Measurements from ENCODE around the gene TMEM131. TPM values are rescaled to one million over a fixed set of nuclear protein-coding genes. Genes with fewer than 3 reads are reported as not detected.

The TMEM131 gene
- total RNA-seq, 1 donor from 2014 or later = 35.4 TPM

- Histone ChIP-seq H3K36me3 (no peaks in the 10 kb centered on the region), H3K27ac (no peak overlapping the region), H3K4me3 (no peak overlapping the region), H3K27me3 (no peaks in the 10 kb centered on the region), H3K4me1 (no peaks in the 10 kb centered on the region), H3K9me3 (no peaks in the 10 kb centered on the region)
- no peak for TF ChIP-seq POLR2A (IDR thresholded peaks at IDR 0.05)
- TF ChIP-seq CTCF (IDR thresholded peaks at IDR 0.05) = no peak
- TF ChIP-seq POLR2AphosphoS5 (IDR thresholded peaks at IDR 0.05; ENCODE audit: insufficient read depth in 1 of 2, low read depth in 1 of 2) = no peak
- no peak for DNase-seq (ENCODE audit: extremely low spot score in 2 of 2)
- intact Hi-C loops (cut with DNase I) = no loop called here
Measured at GRCh38 chr2:98039085-98039756, 43.5 kb upstream of the TMEM131 start.

GRCh38 chr2:98037666-98038336 lies 42.1 kb upstream of the TMEM131 start:
- no peak for DNase-seq (ENCODE audit: extremely low spot score in 2 of 2)
- Histone ChIP-seq H3K27ac (no peak overlapping the region), H3K9me3 (no peaks in the 10 kb centered on the region), H3K27me3 (no peaks in the 10 kb centered on the region), H3K36me3 (no peaks in the 10 kb centered on the region), H3K4me1 (no peaks in the 10 kb centered on the region), H3K4me3 (no peak overlapping the region)
- TF ChIP-seq POLR2A (IDR thresholded peaks at IDR 0.05) (no peak), POLR2AphosphoS5 (IDR thresholded peaks at IDR 0.05; ENCODE audit: insufficient read depth in 1 of 2, low read depth in 1 of 2) (no peak), CTCF (IDR thresholded peaks at IDR 0.05) (no peak)
- intact Hi-C loops (cut with DNase I) = no loop called here

- Histone ChIP-seq H3K9me3 (no peaks in the 10 kb centered on the region), H3K4me1 (no peaks in the 10 kb centered on the region), H3K27ac (no peak overlapping the region), H3K36me3 (no peaks in the 10 kb centered on the region), H3K27me3 (no peaks in the 10 kb centered on the region), H3K4me3 (no peak overlapping the region)
- TF ChIP-seq POLR2A (IDR thresholded peaks at IDR 0.05) (no peak), CTCF (IDR thresholded peaks at IDR 0.05) (no peak), POLR2AphosphoS5 (IDR thresholded peaks at IDR 0.05; ENCODE audit: insufficient read depth in 1 of 2, low read depth in 1 of 2) (no peak)
- intact Hi-C loops (cut with DNase I) = no loop called here
- DNase-seq (ENCODE audit: extremely low spot score in 2 of 2) = no peak
Measured at GRCh38 chr2:98037206-98037605, 41.5 kb upstream of the TMEM131 start.

GRCh38 chr2:98036349-98037000 lies 40.7 kb upstream of the TMEM131 start:
- no peaks in the 10 kb centered on the region for H3K4me1 ChIP-seq
- H3K36me3 ChIP-seq = no peaks in the 10 kb centered on the region
- DNase-seq (ENCODE audit: extremely low spot score in 2 of 2) = no peak
- H3K9me3 ChIP-seq = no peaks in the 10 kb centered on the region
- no peak overlapping the region for H3K4me3 ChIP-seq
- TF ChIP-seq POLR2AphosphoS5 (IDR thresholded peaks at IDR 0.05; ENCODE audit: insufficient read depth in 1 of 2, low read depth in 1 of 2) (no peak), CTCF (IDR thresholded peaks at IDR 0.05) (no peak), POLR2A (IDR thresholded peaks at IDR 0.05) (no peak)
- H3K27me3 ChIP-seq = no peaks in the 10 kb centered on the region
- H3K27ac ChIP-seq = no peak overlapping the region
- intact Hi-C loops (cut with DNase I) = no loop called here

Data from vagina (tissue), 2 donors.